Left forelimb (tissue), 1 donor: Measurements from ENCODE around the gene PTPRN2.

Source experiments
- DNase-seq: peaks from one replicate; pipeline ENCODE4 v3.0.0-alpha.2; 2018; ENCODE audit warnings: low spot score

The PTPRN2 gene

DNA sequence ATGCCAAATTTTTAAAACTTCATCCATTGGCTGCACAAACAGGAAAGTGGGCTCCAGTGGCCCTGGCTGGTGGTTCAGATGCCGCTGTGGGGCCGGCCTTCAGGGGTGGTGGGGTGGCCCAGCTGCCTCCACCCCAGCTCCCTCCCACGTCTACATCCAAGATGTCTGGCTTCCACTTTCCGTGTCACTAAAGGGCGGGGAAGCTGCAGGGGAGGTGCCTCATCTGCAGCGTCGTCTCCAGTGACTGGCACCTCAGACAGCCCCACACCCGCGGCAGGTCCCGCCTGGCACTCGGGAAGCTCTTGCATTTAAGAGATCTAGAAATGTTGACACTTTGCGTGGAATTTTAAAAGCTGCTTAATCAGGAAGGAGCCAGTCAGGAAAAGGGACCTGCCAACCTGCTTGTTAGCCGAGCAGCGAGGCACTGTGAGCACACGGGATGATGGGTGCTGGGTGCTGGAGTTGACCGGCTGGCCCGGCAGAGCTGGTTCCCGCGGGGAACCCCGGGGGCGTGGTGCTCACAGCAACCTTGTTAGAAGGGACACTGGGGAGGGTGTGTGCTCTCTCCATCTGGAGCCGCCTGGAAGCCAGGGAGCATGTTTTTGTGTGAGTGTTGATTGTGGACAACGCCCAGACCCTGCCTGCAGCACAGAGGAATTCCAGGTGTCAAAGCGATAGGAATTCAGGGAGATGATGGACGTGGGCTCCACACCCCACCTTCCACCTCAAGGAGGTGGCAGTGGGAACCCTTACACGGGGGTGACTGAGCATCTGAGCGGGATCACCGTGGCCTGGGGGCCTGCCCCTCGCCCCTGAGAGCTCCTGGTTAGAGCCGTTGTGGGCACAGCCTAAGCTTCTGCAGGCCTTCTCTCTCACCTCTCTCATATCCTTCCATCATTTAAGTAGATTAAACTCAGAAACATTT lies 320.5 kb downstream of the PTPRN2 start:
- no peak for DNase-seq

DNA sequence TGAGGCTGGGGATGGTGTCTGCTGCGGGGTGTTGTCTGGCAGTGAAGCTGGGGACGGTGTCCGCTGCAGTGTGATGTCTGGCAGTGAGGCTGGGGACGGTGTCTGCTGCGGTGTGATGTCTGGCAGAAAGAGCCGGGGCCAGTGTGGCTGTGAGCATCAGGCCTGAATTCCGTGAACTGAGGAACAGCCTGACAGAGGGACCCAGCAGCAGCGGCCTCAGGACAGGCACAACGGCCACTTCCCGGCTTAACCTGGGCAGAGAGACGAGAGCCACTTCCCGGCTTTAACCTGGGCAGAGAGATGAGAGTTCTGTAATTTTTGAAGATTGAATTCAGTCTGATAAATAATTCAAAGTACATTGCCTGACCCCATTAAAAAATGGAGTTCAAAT lies 321.2 kb downstream of the PTPRN2 start:
- no peak for DNase-seq

DNA sequence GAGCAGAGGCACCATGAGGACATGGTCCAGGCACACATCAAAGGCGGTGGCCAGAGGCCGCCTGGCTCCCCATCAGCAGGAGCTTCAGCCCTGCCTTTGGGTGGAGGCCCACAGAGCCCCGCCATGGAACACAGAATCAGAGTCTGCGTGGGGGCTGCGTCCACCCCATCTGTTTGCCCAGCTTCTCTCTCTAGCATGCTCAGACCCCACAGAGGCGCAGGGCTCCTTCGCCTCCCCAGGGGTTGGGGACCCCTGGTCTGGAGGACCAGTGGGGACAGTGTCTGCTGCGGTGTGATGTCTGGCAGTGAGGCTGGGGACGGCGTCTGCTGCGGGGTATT lies 321.9 kb downstream of the PTPRN2 start:
- DNase-seq = no peak

DNA sequence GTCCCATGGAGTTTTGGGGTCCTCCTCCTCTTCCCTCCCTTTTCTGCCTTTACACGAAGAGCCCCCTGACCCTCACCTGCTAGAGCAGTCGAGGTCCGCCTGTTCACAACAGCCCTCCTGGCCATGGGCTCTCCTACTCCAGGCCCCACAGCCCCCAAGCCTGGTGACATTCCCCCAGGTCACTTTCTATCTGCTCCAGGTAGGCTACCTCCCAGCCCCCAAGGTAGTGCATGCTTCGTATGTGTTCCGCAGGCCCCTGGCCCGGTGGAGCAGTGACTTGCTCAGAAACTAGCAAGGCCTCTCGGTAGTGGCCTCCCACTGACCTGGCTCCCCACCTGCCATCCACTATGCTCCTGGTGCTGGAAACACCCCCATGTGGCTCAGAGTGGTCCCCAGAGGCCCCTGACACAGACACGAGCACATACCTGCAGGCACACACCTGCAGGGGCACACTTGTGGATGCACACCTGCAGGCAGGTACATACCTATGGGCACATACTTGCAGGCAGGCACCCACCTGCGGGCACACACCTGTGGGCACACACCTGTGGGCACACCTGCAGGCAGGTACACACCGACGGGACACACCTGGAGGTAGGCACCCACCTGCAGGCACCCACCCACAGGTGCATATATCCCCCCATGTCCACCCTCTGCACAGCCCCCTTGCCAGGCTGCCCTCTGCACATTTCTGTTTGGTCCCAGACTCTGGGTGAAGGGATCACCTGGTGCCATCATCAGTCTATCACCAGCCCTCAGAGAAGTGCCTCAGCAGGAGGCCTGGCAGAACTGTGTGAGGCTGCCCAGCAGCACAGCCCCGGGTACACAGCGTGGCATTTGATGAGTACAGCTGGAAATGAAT lies 322.5 kb downstream of the PTPRN2 start:
- no peak for DNase-seq

DNA sequence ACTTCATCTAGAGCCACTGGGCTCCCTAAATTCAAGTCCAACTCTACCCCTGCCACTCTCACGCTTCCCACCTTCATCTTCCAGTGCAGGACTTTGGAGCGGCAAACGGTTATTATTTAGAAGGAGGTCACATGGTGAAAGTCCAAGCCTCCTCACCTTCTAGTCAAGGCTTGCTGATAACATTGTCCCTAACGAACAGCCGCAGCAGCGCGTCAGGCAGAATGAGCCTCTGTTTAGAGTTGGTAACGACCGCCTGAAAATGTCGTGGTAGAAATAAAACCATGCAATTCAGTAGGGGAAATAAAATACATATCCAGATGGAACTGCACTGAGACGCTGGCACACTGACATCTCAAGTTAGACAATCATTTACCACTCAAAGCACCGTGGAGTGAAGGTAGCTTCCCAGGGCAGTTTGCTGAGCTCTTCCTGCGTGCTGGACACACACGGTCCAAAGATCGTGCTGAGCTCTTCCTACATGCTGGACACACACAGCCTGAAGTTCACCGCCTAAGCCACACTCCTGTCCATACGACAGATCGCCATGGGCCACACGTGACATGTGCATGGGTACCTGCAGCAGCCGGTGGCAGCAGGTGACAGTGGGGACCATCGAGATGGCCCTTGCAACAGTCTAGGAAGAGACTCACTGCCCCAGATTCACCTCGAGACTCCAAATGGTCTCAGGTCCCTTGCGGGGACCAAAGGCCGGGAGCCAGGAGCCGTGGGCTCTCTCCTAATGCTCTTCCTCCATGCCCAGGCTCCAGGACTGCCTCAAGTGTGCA lies 323.5 kb downstream of the PTPRN2 start:
- DNase-seq = no peak

DNA sequence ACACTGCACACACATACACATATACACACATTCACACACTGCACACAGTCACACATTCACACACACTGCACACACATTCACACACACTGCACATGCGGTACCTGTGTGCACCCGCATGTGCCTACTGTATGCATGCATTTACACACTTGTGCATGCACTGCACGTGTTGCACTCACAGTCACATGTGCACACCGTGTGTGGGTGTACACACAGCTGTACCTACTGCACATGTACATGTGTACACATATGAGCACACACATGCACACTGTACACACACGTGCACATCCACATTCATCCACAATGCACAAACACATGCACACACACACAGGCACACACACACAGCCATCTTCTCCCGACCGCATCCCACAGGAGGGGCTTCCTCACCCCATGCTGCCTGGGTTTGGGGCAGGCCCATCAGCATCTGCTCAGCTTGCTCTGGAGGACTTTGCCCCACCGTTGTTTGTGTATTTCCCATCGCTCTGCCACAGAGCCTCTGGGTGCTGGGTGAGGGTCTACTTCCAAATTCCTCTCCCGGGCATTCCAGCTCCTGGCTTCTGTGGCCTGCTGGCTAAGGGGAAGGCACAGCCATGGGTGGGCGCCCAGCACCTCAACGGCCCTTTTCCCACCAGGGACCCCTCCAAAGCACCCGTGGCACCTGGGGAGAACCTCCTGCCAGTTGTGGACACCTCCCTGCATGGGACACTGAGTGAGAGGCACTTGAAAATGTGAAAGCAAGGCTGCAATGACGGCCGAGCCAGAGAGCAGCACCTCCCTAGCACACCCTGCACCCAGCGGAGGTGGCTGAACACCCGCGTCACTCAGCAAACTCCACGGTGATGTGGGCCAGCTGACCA lies 324.3 kb downstream of the PTPRN2 start:
- no peak for DNase-seq

DNA sequence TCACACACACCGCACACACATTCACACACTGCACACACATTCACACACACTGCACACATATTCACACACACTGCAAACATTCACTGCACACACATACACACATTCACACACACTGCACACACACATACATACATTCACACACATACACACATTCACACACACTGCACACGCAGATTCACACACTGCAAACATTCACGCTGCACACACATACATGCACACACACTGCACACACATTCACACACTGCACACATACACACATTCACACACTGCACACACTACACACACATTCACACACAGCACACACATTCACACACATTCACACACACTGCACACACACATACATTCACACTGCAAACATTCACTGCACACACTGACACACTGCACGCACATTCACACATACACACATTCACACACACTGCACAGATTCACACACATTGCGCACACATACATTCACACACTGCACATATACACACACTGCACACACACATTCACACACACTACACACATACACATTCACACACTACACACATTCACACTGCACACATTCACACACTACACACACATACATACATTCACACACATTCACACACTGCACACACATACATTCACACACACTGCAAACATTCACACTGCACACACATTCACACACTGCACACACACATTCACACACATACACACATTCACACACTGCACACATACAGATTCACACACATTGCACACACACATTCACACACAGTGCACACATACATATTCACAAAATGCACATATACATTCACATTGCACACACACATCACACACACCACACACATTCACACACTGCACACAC lies 325.1 kb downstream of the PTPRN2 start:
- DNase-seq = no peak

DNA sequence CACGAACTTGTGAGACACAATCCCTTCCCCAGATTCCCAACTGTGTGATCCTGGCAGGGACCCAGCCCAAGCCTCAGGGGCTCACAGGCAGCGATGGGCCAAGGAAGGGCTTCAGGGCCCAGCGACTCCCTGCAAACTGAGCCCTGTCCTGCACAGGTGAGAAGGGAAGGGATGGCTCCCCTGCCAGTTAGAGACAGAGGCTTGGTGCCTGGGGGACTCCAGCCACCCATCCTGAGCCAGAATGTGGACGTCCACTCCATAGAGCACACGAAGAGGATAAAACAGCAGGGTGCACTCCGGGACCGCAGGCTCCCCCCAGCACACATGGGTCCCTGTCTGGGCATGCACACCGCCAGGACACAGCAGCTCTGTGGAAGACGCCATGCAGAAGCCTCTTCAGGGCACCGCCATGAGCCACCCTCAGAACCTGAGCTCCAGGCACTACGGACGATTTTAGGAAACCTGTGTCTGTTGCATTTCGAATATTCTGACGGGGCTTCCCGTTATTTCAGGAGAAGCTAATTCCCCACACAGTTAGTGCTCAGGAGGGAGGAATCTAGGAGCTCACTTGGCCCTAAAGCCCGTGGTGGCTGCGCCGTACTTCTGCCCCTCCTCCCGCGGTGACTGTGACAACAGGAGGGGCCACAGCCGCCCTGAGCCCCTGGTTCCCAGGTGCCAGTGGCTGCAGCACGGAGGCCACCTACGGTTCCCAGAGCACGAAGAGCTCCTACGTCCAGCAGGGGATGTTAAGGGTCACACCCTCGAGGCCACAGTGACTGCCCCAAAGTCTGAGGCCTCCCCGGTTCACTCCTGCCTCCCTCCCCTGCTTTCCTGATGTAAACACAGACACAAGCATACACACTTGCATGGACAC lies 326.0 kb downstream of the PTPRN2 start:
- DNase-seq = no peak

DNA sequence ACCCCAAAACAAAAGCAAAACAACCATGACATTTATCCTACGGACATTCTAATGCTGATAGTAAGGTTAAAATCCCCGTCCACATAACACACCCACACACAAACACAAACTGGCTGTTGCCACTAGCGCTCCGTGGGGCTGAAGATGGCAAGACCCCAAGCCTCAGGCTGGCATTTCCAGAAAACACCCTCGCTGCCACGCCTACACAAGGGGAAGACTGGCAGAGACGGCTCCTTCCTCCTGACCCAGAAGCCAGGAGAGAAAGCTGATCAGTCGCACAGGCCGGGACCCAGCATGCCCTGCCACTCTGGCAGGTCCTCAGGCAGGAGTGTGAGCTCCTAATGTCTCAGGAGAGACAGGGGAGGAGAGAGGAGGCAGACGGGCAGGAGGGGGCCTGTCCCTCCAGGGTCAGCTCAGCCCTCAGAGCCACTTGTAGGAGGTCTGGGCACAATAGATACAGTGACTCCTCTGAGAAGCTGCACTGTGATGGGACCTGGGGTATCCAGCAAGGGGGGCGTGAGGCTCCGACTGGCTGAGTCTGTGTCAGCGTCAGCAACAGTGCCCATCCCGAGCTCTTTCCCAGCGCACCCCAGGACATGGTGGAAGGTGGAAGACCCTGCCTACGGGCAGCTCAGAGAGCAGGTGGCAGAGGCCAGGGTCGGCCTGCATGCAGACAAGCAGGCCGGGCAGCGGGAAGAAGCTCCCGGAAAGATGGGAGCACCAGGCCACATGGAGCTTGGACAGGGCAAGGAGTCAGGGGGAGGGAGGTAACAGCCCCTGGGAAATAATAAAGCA lies 326.9 kb downstream of the PTPRN2 start:
- DNase-seq = no peak

DNA sequence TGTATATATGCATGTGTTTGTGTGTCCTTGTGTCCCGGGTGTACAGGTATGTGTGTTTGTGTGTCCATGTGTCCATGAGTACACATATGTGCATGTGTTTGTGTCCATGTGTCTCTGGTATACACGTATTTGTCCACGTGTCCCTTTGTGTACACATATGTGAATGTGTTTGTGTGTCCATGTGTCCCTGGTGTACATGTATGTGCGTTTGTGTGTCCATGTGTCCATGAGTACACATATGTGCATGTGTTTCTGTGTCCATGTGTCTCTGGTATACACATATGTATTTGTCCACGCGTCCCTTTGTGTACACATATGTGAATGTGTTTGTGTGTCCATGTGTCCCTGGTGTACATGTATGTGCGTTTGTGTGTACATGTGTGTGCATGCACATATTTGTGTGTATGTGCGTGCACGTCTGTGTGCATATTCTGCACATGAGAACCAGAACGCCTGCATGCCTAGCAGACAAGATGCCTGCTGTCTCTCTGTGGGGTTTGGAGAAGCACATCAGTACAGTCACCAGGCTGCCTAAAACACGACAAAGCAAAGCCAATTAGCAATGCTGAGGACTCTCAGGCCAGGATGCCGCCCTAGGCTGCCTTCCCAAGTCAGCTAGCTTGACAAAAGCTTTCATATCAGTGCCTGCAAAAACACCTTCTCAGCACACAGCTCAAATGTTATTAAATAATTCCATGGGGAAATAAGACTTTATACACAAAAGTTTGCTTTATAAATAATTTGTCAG lies 327.8 kb downstream of the PTPRN2 start:
- DNase-seq = no peak

DNA sequence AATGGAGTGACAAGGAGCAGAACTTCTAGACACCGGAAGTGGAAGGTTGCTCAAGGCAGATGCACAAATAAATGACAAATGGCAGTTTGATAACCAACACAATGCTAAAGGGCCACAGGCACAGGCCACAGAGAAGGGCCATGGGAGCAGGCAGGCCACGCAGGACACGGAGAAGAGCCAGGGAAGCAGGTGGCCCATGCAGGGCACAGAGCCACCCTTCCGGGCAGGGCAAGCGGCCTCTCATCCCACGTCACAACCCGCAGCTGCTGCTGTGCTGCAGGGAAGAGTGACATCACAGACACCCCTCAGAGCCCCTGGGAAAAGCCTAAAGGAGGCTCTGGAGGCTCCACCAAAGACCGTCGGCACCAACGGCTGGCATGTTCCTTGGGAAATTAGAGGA lies 328.5 kb downstream of the PTPRN2 start:
- DNase-seq = no peak

DNA sequence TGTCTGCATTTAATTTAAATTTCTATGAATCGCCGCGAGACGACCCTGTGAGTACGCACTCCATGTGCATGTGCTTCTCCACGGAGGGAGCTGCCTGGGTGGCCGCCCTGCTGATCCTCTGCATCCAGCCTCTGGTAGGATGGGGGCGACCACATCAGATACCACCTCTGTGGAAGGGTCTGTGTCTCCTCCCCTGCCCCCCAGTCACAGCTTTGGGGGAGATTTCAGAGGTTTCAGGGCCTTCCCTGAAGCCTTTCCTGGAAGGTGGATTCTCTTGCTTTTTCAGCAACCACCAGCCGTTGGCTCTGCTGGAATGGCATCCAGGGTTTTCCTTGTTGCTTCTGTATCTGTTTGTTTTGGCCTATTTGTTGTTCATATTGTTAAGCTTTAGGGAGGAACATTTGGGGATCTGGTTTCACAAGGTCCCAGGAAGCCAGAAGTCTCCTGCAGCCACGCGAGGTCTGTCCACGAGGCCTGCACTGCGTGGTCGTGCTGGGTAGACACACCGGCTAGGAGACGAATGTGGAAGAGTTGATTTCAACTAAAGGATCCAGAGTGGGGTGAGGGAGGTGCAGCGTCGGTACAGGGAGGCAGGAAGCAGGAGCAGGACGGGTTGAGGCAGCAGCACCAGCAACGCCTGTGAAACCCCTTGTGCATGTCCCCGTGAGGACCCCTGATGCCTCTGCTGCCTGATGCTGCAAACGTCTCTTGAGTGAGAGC lies 329.1 kb downstream of the PTPRN2 start:
- DNase-seq = no peak

DNA sequence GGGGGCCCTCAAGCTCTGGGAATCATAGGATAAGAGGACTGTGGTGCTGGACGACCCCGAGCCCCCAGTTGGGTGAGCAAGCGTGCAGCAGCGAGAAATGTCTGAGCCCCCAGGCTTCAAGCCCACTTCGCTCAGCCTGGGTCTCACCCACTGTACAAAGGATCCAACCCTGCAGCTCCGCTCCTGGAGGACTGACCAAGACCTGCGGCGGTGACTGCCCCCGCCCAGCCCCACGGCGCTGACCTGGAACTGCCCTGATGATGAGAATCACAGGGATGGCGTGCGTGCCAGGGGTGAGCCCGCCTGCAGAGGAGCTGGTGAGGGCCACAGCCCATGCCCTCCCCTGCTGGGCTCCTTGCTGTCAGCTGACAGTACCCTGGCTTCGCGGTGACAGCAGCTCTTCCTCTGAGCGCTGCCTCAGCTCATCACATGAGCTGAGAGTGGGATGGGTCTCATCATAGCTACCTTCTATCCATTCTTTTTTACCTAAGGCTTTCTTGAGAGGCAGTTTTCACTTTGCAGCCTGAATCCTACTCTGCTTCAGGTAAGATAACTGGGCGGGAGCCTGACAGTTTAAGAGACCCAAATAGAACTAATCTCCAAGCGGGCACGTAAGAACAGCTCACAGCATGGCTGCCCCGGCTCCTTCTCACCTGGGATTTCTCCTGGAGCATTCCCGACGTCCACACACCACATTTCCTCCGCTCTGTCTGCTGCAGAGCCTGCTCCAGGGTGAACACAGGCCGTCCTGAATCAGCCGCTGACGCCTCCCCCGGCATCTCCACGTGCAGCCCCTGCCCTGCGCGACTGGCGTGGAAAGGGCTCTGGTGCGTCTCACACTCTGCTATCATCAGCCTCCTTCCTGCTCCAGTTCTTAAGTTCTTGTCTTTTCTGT lies 329.9 kb downstream of the PTPRN2 start:
- no peak for DNase-seq

DNA sequence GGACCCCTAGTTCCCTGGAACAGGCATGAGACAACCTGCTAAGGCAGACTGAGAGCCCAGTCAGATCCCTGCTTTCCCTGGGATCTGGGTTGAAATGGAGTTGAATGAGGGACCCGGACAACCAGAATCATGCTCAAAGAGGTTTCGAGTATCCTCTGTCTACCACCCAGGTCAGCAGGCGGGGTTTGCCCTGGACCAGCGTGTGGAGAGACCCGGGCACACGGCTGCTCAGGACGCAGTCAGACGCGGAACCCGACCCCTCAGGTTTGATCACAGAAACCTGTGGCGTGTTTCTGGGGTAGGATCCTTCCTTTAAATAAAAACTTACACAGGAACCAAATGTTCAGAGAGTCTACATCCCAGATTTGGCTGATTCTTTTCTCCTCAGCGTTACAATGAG lies 330.6 kb downstream of the PTPRN2 start:
- no peak for DNase-seq

DNA sequence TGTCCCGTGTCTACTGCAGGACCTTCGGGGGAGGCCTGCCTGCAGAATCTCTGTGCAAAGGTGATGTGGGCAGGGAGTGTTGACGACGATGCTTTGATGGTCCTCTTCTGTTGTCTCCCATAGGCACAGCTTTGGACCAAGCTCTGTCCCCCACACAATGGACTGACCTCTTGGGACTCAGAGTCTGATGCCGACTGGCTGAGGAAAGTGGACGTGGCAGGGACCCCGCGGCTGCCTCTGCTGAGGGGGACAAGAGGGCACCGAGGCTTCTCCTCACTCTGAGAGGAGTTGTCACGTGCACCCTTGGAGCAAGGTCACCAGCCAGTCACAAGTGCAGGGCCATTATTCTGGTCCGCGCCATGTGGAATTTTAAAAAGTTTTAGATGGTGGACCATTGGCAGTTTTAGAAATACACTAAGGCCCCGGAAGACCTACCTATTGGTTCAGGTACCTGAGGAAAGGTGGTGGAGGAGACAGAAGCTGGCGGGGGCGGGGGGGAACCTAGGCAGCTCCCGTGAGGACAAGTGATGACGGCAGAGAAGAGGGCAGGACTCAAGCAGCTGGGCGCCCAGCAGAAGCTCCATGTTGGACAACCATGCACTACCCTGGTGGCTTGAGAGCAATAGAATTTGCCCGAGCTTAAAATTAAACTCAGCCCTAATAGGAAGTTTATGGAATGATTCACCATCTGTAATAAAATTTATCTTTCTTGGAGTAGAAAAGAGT lies 331.4 kb downstream of the PTPRN2 start:
- peak; percentile 30 for DNase-seq

DNA sequence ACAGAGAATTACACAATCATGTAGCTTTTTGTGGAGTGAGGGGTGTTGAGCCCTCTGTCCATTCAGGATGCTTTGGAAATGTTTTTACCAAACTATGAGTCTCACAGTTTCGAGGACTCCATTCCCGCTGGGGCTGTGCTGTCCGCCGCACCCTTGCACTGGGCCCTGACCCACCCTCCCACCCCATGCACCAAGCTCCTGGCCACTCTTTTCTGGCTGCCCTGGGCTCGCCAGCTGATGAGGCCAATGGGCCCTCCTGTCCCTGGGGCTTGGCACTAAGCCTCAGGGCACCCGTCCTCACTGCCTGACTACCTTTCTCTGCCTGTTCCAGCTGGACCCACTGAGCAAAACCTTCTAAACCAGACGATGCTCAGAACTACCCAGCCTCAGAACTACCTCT lies 332.1 kb downstream of the PTPRN2 start:
- no peak for DNase-seq
